Small intestine (tissue), 7 donors: Measurements from ENCODE around the gene SMAD6. TPM values are rescaled to one million over a fixed set of nuclear protein-coding genes. Genes with fewer than 3 reads are reported as not detected.

ENCODE experiments used
- DNase-seq, 2 donors: peaks; one replicate each; pipeline versions ENCODE4 v3.0.0 to v3.0.0-alpha.2; 2013
- FAIRE-seq: peaks from 2 replicates; lab custom pipeline; 2012; peaks lifted over from hg19 to GRCh38; lab: Jason Lieb, UNC
- H3K27ac ChIP-seq, 3 donors: one replicate each; pipeline ENCODE4 v1.5.1; 2013; ENCODE audit warnings: low read length in 2 of 3, mild to moderate bottlenecking in 2 of 3, control low read depth in 1 of 3, inconsistent platforms in 1 of 3, low read depth in 1 of 3, moderate library complexity in 1 of 3
- H3K27me3 ChIP-seq, 3 donors: one replicate each; pipeline ENCODE4 v1.6.1; 2013; ENCODE audit warnings: low read length in 3 of 3, inconsistent platforms in 1 of 3; ENCODE audit not compliant: control insufficient read depth in 3 of 3, insufficient read depth in 3 of 3
- H3K36me3 ChIP-seq, 3 donors: one replicate each; pipeline ENCODE4 v1.6.1; 2013; ENCODE audit warnings: low read length in 3 of 3, inconsistent platforms in 1 of 3, low read depth in 1 of 3, mild to moderate bottlenecking in 1 of 3, moderate library complexity in 1 of 3; ENCODE audit not compliant: control insufficient read depth in 3 of 3, insufficient read depth in 2 of 3
- H3K4me1 ChIP-seq, 3 donors: one replicate each; pipeline ENCODE4 v1.6.1; 2013; ENCODE audit warnings: low read length in 2 of 3, inconsistent platforms in 1 of 3, low read depth in 1 of 3, mild to moderate bottlenecking in 1 of 3, moderate library complexity in 1 of 3; ENCODE audit not compliant: control insufficient read depth in 3 of 3, insufficient read depth in 2 of 3
- H3K4me3 ChIP-seq, 3 donors: one replicate each; pipeline ENCODE4 v1.5.1; 2013; ENCODE audit warnings: low read length in 3 of 3, control low read depth in 1 of 3, inconsistent platforms in 1 of 3, low read depth in 1 of 3, mild to moderate bottlenecking in 1 of 3, moderate library complexity in 1 of 3
- H3K9me3 ChIP-seq, 2 donors: one replicate each; pipeline ENCODE4 v1.6.1; 2013; ENCODE audit warnings: low read depth in 1 of 2, low read length in 1 of 2; ENCODE audit not compliant: control insufficient read depth in 2 of 2, insufficient read depth in 1 of 2
- WGBS, 3 donors: extraction: QIAGEN DNeasy Blood & Tissue Kit; methylation state at CpG; one replicate each; pipeline ENCODE4 v1.1.7; 2013; 5-methylcytosine and 5-hydroxymethylcytosine counted together
- polyA plus RNA-seq, 4 donors: library from polyadenylated mRNA; stranded (reverse) in 3 of 4; unstranded in 1 of 4; fragments of 200-250 nt in 3 of 4; fragments of 120-200 nt in 1 of 4; gene quantifications; one replicate each; pipeline versions ENCODE4 v1.2.1 to v1.2.3, GENCODE V29; 2013
- donor health status: healthy with polysubstance abuse.
- donor health status: control.
- donor health status: control.
- donor health status: Bipolar disorder and iron deficiency.
- donor health status: healthy.

Gene SMAD6
- polyA plus RNA-seq, 4 donors = 0.89 to 23.6 (median 10.4) TPM

- DNase-seq (no peak), FAIRE-seq (no peak)
- H3K9me3 ChIP-seq = peaks cover 0 to 2% of the 10 kb centered on the region in 2 donors
- no peak overlapping the region for H3K27ac ChIP-seq
- WGBS, 3 donors = 68 to 71% (median 68%) methylated on average over 8 of the region's 8 CpGs
- H3K4me1 ChIP-seq = peaks cover 0 to 10% (median 0%) of the 10 kb centered on the region in 3 donors
- peaks cover 0 to 31% (median 0%) of the 10 kb centered on the region in 3 donors for H3K36me3 ChIP-seq
- H3K27me3 ChIP-seq = no peaks in the 10 kb centered on the region
- H3K4me3 ChIP-seq = no peak overlapping the region
These were observed 84.9 kb downstream of the SMAD6 start for GRCh38 chr15:66786708-66787488.

- H3K36me3 ChIP-seq = peaks cover 0 to 26% (median 0%) of the 10 kb centered on the region in 3 donors
- H3K4me3 ChIP-seq = no peak overlapping the region
- no peak overlapping the region for H3K27ac ChIP-seq
- peaks cover 0 to 2% of the 10 kb centered on the region in 2 donors for H3K9me3 ChIP-seq
- no peak for FAIRE-seq
- no peak for DNase-seq
- peaks cover 0 to 5% (median 0%) of the 10 kb centered on the region in 3 donors for H3K4me1 ChIP-seq
- 79 to 88% (median 86%) methylated on average over 1 of the region's 1 CpG for WGBS, 3 donors
- H3K27me3 ChIP-seq = no peaks in the 10 kb centered on the region
These were observed 85.4 kb downstream of the SMAD6 start for GRCh38 chr15:66787489-66787871.

- 85 to 94% (median 91%) methylated on average over 2 to 4 of the region's 4 CpGs for WGBS, 3 donors
- DNase-seq (no peak), FAIRE-seq (no peak)
- Histone ChIP-seq H3K4me1 (peaks cover 0 to 5% (median 0%) of the 10 kb centered on the region in 3 donors), H3K4me3 (no peak overlapping the region), H3K36me3 (peaks cover 0 to 22% (median 0%) of the 10 kb centered on the region in 3 donors), H3K27me3 (no peaks in the 10 kb centered on the region), H3K9me3 (peaks cover 0 to 2% of the 10 kb centered on the region in 2 donors), H3K27ac (no peak overlapping the region)
These were observed 86.0 kb downstream of the SMAD6 start for GRCh38 chr15:66788024-66788423.

DNA sequence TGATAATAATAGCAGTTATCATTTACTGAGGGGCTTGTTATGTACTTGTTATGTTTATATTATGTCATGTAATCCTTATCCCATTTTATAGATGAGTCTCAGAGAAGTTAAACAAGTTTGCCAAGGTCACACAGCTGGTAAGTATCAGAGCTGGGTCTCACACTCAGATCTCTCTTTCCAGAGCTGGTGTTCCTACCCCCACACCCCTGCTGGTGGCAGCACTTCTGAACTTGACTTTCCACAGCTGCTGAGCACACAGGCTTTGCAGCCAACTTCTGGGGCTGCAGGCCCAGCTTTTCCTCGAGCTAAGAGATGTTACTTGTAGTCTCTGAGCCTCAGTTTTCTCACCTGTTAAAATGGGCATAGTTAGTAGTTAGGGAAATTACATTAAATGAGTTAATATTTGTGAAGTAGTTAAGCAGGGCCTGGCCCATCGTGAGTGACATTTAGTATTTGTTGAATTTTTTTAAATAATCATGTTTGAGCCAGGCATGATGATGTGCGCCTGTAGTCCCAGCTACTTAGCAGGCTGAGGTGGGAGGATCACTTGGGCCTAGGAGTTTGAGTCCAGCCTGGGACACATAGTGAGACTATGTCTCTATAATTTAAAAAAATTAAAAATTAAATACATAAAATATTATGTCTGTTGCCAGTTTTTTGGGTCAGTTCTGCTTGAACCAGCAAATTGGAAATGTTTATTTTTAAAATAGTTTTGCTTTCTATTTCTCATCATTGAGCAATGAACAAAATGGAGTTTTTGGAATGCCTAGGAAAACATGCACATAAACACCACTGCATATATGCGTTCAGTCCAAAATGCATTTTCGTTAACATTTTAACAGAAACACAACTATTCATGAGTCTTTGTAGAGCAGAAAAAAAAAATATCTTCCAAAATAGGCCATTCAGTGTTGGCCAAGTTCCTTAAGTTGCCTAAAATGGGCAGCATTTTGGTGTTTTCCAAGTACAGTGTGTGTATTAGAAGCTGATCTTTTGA lies 87.3 kb downstream of the SMAD6 start:
- Histone ChIP-seq H3K4me1 (peaks cover 0 to 5% (median 0%) of the 10 kb centered on the region in 3 donors), H3K27me3 (no peaks in the 10 kb centered on the region), H3K36me3 (peaks cover 0 to 9% (median 0%) of the 10 kb centered on the region in 3 donors), H3K9me3 (peaks cover 0 to 2% of the 10 kb centered on the region in 2 donors), H3K4me3 (no peak overlapping the region), H3K27ac (peak overlapping the region in 2 of 3 donors; percentile 10 to 77)
- WGBS, 3 donors = 59 to 77% (median 71%) methylated on average over 5 of the region's 5 CpGs
- DNase-seq (peak; percentile 45 to 60), FAIRE-seq (no peak)

DNA sequence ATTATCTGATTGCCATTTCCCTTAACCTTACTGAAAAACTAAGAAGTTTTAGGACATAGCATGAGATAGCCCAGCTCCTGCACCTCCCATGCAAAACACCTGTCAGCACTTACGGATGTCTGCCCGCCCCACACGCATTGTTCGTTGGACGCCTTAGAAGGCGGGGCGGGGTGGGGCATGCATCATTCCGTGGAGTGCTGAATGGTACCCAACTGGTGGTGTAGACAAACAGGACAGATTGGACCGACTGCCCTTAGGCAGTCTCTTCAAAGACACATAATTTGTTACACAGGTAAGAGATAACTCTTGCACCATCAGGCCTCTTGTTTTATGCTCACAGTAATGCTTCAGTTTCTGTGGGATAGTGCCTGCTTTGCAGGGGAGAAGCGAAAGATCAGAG lies 93.8 kb downstream of the SMAD6 start:
- Histone ChIP-seq H3K27ac (no peak overlapping the region), H3K27me3 (no peaks in the 10 kb centered on the region), H3K4me3 (no peak overlapping the region), H3K4me1 (peaks cover 0 to 3% (median 0%) of the 10 kb centered on the region in 3 donors), H3K9me3 (peaks cover 0 to 2% of the 10 kb centered on the region in 2 donors), H3K36me3 (no peaks in the 10 kb centered on the region)
- FAIRE-seq (no peak), DNase-seq (peak in 1 of 2 donors; percentile 24)
- WGBS, 3 donors = 28 to 70% (median 55%) methylated on average over 10 of the region's 10 CpGs

DNA sequence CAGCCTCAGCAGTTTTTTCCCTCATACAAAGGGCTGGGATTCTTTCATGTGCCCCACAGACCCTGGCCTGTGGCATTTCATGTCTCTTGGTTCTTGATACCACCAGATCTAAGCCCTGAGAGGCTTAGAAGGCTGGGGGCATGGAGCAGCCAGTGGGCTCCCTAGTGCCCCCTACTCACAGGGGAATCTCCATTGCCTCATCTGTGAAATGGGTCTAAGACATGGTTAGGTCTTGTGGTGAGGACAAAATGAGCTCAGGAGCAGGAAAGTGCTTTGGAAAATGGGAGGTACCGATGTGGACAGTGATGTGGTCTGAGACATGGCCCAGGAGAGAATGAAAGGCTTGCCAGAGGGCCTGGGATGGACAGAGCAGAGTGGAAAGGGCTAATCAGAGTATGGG lies 94.3 kb downstream of the SMAD6 start:
- DNase-seq (no peak), FAIRE-seq (no peak)
- Histone ChIP-seq H3K9me3 (no peaks in the 10 kb centered on the region), H3K4me3 (no peak overlapping the region), H3K36me3 (no peaks in the 10 kb centered on the region), H3K27me3 (no peaks in the 10 kb centered on the region), H3K27ac (no peak overlapping the region), H3K4me1 (peaks cover 0 to 3% (median 0%) of the 10 kb centered on the region in 3 donors)
- WGBS, 3 donors = 91 to 100% (median 96%) methylated on average over 1 of the region's 1 CpG

GRCh38 chr15:66797921-66798320 lies 95.9 kb downstream of the SMAD6 start:
- Histone ChIP-seq H3K36me3 (no peaks in the 10 kb centered on the region), H3K4me3 (no peak overlapping the region), H3K27ac (no peak overlapping the region), H3K9me3 (no peaks in the 10 kb centered on the region), H3K27me3 (no peaks in the 10 kb centered on the region), H3K4me1 (peaks cover 0 to 14% (median 7%) of the 10 kb centered on the region in 3 donors)
- no peak for FAIRE-seq
- 78 to 87% (median 85%) methylated on average over 7 of the region's 7 CpGs for WGBS, 3 donors
- DNase-seq = no peak

GRCh38 chr15:66798426-66799061 lies 96.5 kb downstream of the SMAD6 start:
- Histone ChIP-seq H3K9me3 (no peaks in the 10 kb centered on the region), H3K4me1 (peaks cover 0 to 20% (median 8%) of the 10 kb centered on the region in 3 donors), H3K27ac (no peak overlapping the region), H3K4me3 (no peak overlapping the region), H3K36me3 (no peaks in the 10 kb centered on the region), H3K27me3 (no peaks in the 10 kb centered on the region)
- DNase-seq (no peak), FAIRE-seq (no peak)
- 90 to 92% (median 90%) methylated on average over 10 of the region's 10 CpGs for WGBS, 3 donors
